LNCAP (cell line): ENCODE measurements around the gene MLXIPL.

Experiments
- TF ChIP-seq, protein P1 (sequence below): fragments of 450-650 bp; IDR thresholded peaks from 2 replicates; pipeline ENCODE4 v1.5.1; 2017; ENCODE audit warnings: mild to moderate bottlenecking

The MLXIPL gene

DNA sequence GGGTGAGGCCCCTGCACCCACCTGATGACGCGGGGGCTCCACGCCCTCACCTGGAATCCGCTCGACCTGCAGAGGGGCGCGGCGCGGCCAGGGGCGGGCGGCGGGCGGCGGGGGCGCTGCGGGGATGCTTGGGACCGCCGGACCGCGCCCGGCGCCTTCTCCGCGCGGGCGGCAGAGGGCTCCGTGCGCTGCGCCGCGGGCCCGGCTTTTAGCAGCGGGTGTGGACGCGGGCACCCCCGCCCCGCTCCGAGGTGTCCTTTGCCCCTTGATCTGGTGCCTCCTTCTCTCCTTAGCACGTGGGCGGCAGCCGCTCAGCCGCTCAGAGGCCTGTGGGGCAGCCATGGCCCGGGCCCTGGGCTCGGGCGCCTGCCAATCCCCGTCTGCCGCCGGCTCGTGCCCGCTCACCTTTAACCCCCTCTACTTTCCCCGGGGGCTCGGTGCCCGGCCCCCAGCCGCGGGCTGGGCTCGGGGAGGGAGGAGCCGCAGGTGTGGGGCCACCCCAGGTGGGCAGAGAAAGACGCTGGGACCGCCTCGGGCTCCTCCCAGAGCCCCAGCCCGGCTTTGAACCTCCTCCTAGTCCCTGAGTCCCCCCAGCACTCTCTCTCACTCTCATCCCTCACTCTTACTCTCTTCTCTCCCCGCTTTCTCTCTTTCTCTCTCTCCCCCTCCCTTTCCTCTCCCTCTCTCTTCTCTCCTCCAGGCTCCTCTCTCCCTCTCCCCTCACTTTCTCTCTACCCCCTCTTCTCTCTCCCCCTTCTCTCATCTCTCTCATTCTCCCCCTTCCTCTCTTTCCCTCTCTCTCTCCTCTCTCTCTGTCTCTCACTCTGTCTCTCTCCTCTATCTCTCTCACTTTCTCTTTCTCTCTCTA, 23.6 kb upstream of the MLXIPL start:
- TF ChIP-seq, protein P1, sequence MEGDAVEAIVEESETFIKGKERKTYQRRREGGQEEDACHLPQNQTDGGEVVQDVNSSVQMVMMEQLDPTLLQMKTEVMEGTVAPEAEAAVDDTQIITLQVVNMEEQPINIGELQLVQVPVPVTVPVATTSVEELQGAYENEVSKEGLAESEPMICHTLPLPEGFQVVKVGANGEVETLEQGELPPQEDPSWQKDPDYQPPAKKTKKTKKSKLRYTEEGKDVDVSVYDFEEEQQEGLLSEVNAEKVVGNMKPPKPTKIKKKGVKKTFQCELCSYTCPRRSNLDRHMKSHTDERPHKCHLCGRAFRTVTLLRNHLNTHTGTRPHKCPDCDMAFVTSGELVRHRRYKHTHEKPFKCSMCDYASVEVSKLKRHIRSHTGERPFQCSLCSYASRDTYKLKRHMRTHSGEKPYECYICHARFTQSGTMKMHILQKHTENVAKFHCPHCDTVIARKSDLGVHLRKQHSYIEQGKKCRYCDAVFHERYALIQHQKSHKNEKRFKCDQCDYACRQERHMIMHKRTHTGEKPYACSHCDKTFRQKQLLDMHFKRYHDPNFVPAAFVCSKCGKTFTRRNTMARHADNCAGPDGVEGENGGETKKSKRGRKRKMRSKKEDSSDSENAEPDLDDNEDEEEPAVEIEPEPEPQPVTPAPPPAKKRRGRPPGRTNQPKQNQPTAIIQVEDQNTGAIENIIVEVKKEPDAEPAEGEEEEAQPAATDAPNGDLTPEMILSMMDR, result peak; percentile 32; the same call in 1 of the 2 replicates

DNA sequence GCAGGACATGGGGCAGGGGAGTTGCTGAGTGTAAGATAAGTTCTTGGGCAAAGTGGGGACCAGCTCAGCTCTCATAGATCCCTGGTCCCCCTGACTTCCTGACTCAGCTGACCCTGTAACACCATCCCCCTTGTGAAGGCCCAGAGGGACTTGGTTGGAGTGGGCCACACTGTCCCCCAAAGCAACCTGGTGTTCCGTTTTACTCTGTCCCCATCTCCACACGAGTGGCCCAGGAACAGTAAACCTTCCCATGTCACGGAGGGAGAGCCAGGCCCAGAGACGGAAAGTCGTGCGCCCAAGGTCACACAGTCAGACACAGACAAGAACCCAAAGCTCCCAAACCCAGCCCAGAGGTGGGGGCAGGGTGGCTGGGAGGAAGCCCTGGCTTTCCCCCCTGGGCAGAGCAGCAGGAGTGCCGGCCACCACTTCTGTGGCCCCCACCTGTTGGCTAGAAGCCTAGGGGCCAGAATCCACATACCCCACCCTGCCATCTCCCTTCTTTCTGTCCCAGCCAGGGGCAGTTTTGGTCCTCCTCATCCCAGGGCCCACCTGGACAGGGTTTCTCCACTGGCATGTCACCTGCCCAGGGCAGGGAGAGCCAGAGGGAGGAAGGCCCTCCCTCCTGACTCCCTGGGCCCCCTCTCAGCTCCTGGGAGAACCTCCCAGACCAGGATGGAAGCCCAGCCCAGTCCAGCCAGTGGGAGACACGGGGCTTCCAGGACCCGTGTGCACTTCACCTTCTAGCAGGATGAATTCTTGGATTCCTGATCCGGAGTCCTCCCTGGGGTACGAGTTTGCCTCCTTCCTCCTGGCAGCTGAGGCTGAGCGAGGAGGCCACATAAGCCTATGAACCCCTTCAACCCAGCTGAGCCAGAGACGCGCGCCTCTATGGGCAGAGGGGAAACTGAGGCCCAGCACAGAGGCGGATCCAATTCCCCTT, 22.7 kb upstream of the MLXIPL start:
- TF ChIP-seq, protein P1, result no peak

DNA sequence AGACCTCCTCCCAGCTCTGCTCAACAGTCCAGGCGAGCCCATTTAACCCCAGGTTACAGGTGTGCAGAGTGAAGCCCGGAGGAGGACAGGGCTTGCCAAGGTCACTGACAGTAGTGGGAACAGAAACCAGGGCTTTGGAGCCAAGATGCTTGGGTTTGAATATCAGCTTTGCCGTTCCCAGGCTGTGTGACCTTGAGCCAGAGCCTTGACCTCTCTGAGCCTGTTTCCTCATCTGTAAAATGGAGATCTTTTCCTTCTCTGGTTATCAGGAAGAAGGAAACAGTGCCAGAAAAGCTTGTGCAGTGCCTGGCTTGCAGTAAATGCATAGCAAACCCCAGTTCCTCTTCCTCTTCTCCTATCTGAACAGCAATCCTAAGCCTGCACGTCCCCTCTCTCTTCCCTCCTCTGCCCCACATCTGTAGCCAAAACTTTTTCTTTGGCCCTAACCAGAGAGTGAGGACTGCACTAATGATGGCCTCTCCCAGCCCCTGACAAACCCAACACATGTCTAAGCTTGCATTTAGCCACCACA, 21.4 kb upstream of the MLXIPL start:
- TF ChIP-seq, protein P1, result no peak

DNA sequence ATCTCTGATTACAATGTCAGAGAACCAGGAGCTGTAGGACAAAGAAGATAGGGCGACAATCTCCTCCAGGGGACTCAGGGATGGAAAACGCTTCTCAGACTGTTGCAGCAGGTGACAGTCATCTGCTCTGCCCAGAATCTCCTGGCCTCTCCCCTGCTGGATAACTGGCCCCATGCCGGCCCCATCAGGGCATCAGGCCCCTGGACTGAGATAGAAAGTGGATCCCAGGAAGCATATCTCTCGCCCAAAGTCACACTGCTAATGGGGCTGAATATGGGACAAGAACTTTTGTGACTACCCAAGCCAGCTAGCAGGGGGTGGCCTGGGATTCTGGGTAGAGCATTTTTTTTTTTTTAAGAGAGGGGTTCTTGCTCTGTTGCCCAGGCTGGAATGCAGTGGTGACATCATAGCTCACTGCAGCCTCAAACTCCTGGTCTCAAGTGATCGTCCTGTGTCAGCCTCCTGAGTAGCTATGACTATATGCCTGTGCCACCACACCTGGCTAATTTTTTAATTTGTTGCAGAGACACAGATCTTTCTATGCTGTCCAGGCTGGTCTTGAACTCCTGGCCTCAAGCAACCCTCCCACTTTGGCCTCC, 20.5 kb upstream of the MLXIPL start:
- TF ChIP-seq, protein P1, result no peak

DNA sequence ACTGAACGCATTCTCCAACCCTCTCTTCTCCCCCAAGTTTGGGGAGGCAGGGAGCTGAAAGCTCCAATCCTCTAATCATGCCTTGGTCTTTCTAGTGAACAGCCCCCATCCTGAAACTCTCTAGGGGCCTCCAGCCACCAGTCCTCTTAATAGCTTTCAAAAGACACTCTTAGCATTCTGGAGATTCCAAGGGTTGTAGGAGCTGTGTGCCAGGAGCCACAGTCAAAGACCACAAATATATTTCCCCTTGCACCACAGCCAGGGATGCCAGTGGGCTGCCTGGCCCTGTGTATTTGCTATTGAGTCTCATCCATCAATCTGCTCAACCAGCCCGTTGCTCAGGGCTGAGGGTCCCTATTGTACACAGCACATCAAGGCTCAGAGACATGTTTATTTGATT, 18.5 kb upstream of the MLXIPL start:
- TF ChIP-seq, protein P1, result no peak

DNA sequence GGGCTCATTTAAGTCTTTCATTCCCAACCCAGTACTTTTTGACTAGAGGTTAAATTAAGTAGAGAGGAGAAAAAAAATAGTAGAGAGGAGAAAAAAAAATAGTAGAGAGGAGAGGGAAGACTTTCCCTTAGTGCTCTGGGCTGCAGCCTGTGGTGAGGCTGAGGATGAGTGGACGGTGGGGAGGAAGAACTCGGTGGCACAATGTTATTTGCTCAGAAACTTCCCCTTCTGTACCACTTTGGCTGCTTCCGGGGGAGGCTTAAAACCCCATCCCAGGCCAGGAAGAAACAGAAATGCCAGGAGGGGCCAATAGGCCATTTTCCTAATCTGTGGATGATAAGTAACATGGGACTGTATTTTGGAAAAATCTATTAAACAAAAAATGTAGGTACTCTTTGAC, 14.6 kb upstream of the MLXIPL start:
- TF ChIP-seq, protein P1, result no peak
